Measurements from ENCODE around the gene ROBO2.

The ROBO2 gene

DNA sequence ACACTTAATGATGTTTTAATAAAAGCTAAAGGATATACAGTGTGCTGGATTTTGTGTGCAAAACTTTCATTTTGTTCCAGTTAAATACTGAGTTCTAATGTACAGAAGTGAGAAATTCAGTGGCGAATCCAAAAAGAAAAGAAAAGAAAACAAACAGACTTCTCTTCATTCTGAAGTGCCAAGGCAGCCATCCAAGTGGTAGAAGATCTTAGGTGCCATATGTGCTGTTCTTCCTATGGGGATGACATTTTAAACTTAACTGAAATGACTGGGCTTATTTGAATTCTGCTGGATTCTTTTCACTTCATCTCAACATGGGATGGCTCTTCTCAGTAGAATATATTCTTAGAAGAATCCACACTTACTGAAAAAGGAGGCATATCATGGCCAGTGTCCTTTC is 416.5 kb downstream of the ROBO2 start:
- no peak overlapping the region for H3K27ac ChIP-seq (ENCODE audit: insufficient read depth, low read depth, low read length, poor library complexity, severe bottlenecking)
- H3K27me3 ChIP-seq (ENCODE audit: control insufficient read depth, insufficient read depth, low read length, poor library complexity, severe bottlenecking), result no peaks in the 10 kb centered on the region
- H3K4me3 ChIP-seq (ENCODE audit: insufficient read depth, low read depth, low read length), result no peak overlapping the region
- peaks cover 6% of the 10 kb centered on the region for H3K4me1 ChIP-seq (ENCODE audit: control insufficient read depth, insufficient read depth, low read length)
- no peaks in the 10 kb centered on the region for H3K36me3 ChIP-seq (ENCODE audit: control insufficient read depth, insufficient read depth, low read length)
- H3K9me3 ChIP-seq (ENCODE audit: control insufficient read depth, low read length), result no peaks in the 10 kb centered on the region
- WGBS, 2 experiments, result 62 to 75% methylated on average over 1 of the region's 1 CpG

DNA sequence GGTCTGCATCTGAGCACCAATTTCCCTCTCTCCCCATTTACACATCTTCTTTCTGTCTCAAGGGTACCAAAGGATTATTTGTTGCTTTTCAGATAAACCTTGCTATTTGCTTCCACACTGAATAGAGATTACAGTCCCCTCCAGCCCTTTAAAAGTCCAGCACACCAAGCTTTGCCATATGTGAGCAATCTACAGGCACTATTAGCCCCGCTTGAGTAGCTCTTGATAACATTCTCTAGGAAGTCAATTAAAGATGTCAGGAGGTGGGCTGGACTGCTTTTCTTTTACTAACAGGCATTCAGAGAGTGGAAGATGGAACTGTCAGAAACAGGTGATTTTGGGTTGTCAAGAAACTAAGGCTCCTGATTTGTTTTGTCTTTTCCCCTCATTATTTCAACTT is 417.0 kb downstream of the ROBO2 start:
- Histone ChIP-seq H3K4me3 (ENCODE audit: insufficient read depth, low read depth, low read length) (no peak overlapping the region), H3K27ac (ENCODE audit: insufficient read depth, low read depth, low read length, poor library complexity, severe bottlenecking) (no peak overlapping the region), H3K27me3 (ENCODE audit: control insufficient read depth, insufficient read depth, low read length, poor library complexity, severe bottlenecking) (no peaks in the 10 kb centered on the region), H3K36me3 (ENCODE audit: control insufficient read depth, insufficient read depth, low read length) (no peaks in the 10 kb centered on the region), H3K4me1 (ENCODE audit: control insufficient read depth, insufficient read depth, low read length) (peaks cover 6% of the 10 kb centered on the region), H3K9me3 (ENCODE audit: control insufficient read depth, low read length) (no peaks in the 10 kb centered on the region)
- 74 to 91% methylated on average over 1 of the region's 1 CpG for WGBS, 2 experiments

DNA sequence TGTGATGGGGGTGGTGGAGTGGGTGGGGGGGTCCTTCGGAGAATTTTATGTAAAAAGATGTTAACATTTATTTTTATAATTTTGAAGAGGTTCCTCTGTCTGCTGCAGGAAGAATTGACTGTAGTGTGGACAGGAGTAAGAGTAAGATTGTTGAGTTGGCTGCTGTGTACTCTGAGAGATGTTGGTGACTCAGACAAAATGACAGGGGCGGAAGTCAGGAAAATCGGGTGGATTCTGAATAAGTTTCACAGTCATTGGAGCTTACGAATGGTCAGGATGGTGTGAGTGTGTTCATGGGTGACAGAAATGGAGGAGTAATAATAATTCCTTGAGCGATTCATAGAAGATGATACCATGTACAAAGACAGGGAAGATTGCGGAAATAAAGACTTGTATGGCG is 420.0 kb downstream of the ROBO2 start:
- Histone ChIP-seq H3K4me3 (ENCODE audit: insufficient read depth, low read depth, low read length) (no peak overlapping the region), H3K27ac (ENCODE audit: insufficient read depth, low read depth, low read length, poor library complexity, severe bottlenecking) (no peak overlapping the region), H3K36me3 (ENCODE audit: control insufficient read depth, insufficient read depth, low read length) (no peaks in the 10 kb centered on the region), H3K27me3 (ENCODE audit: control insufficient read depth, insufficient read depth, low read length, poor library complexity, severe bottlenecking) (no peaks in the 10 kb centered on the region), H3K4me1 (ENCODE audit: control insufficient read depth, insufficient read depth, low read length) (peaks cover 6% of the 10 kb centered on the region), H3K9me3 (ENCODE audit: control insufficient read depth, low read length) (no peaks in the 10 kb centered on the region)
- WGBS, 2 experiments, result 94 to 97% methylated on average over 7 of the region's 7 CpGs

DNA sequence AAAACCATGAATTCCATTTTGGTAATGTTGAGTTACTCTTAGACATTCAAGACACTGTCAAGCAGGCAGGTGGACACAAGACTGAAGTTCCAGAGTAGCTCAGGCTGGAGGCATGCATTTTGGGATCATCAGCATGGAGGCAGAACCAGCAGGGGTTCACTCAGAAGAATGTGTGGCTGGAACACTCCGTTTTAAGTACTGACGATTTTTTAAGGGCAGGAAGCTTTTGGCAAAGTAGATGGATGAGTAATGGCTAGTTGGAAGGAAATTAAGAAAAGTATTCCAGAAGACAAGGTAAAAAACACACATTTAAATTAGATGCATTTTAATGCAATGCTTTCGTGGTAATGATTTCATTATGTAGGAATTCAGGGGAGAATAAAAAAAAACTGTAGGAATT is 420.4 kb downstream of the ROBO2 start:
- H3K4me1 ChIP-seq (ENCODE audit: control insufficient read depth, insufficient read depth, low read length), result peaks cover 6% of the 10 kb centered on the region
- WGBS, 2 experiments, result 74 to 88% methylated on average over 2 of the region's 3 CpGs

DNA sequence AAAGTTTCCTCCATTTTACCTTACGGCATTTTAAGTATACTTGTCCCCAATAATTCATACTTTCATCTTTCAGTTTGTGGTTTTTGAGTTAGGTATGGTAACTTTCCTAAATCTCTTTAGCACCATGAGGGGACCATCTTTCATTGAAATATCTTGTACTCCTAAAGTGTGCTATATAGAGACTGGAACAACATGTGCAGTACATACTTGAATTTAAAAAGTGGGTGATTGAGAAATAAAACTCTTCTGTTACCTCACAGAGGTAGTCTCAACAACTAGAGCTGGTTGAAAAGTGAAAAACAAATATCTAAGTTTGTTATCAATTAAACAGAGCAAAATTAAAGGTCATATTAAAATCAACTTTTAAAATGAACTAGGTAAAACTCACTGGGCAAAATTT is 423.1 kb downstream of the ROBO2 start:
- Histone ChIP-seq H3K27me3 (ENCODE audit: control insufficient read depth, insufficient read depth, low read length, poor library complexity, severe bottlenecking) (no peaks in the 10 kb centered on the region), H3K36me3 (ENCODE audit: control insufficient read depth, insufficient read depth, low read length) (no peaks in the 10 kb centered on the region), H3K4me1 (ENCODE audit: control insufficient read depth, insufficient read depth, low read length) (no peaks in the 10 kb centered on the region), H3K4me3 (ENCODE audit: insufficient read depth, low read depth, low read length) (no peak overlapping the region), H3K9me3 (ENCODE audit: control insufficient read depth, low read length) (no peaks in the 10 kb centered on the region), H3K27ac (ENCODE audit: insufficient read depth, low read depth, low read length, poor library complexity, severe bottlenecking) (no peak overlapping the region)
- WGBS, 2 experiments, result 0% methylated on average over 1 of the region's 1 CpG; no CpG with 5 or more reads in 1 of the 2 experiments

More for the DNA sequence above, 420.4 kb downstream of the ROBO2 start:
- Histone ChIP-seq H3K4me3 (ENCODE audit: insufficient read depth, low read depth, low read length) (no peak overlapping the region), H3K36me3 (ENCODE audit: control insufficient read depth, insufficient read depth, low read length) (no peaks in the 10 kb centered on the region), H3K27me3 (ENCODE audit: control insufficient read depth, insufficient read depth, low read length, poor library complexity, severe bottlenecking) (no peaks in the 10 kb centered on the region), H3K9me3 (ENCODE audit: control insufficient read depth, low read length) (no peaks in the 10 kb centered on the region), H3K27ac (ENCODE audit: insufficient read depth, low read depth, low read length, poor library complexity, severe bottlenecking) (no peak overlapping the region)

DNA sequence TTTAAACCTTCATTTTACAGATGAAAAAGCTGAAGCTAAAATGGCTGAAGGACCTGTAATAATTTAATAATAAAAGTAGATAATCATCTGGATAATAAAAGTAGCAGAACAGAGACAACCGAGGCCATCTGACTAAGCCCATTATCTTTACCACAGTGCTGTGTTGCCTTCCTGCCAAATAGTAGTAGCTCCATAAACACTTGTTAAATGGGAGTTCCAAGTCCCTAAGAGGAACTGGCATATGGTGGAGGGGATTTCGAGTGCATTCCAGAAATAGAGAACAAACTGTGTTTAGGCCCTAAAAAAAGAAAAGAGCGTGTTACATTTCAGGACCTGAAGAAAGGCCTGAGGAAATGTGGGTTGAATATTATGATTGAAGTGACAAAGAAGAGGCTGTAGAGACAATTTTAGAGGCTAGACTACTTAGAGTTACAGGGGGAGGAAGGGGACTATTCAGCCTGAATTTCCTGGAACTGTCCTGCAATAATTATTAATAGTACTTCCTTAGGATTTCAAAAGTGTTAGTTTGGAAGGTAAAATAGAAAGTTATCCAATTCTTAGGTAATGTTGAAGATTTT is 424.3 kb downstream of the ROBO2 start:
- WGBS, 2 experiments, result 90 to 96% methylated on average over 3 of the region's 3 CpGs
- H3K27me3 ChIP-seq (ENCODE audit: control insufficient read depth, insufficient read depth, low read length, poor library complexity, severe bottlenecking), result no peaks in the 10 kb centered on the region
- no peak overlapping the region for H3K4me3 ChIP-seq (ENCODE audit: insufficient read depth, low read depth, low read length)
- no peaks in the 10 kb centered on the region for H3K4me1 ChIP-seq (ENCODE audit: control insufficient read depth, insufficient read depth, low read length)
- no peaks in the 10 kb centered on the region for H3K36me3 ChIP-seq (ENCODE audit: control insufficient read depth, insufficient read depth, low read length)
- no peak overlapping the region for H3K27ac ChIP-seq (ENCODE audit: insufficient read depth, low read depth, low read length, poor library complexity, severe bottlenecking)
- no peaks in the 10 kb centered on the region for H3K9me3 ChIP-seq (ENCODE audit: control insufficient read depth, low read length)

DNA sequence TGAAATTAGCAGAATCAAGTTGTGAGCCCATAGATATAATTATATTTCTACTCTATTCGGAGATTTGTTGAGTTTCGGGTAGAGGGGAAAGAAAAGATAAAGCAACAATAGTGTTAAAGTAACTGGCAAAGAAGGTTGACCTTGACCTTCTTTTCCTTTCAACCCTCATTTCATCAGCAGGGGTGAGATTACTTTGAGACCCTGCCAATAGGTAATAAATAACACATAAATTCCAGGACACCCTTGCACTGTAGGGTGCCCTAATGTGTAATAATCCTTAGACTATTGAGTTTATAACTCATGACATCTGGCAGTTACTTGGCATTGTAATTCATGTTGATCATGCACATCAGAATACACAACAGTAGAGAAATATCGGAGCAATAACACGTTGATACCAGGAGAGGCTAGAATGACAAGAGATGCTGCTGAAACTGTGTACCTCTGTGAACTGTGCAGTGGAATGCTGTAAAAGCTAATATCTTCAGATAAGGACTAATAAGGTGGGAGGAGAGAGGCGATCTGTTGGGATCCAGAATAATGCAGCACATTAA is 426.7 kb downstream of the ROBO2 start:
- Histone ChIP-seq H3K27me3 (ENCODE audit: control insufficient read depth, insufficient read depth, low read length, poor library complexity, severe bottlenecking) (no peaks in the 10 kb centered on the region), H3K4me3 (ENCODE audit: insufficient read depth, low read depth, low read length) (no peak overlapping the region), H3K27ac (ENCODE audit: insufficient read depth, low read depth, low read length, poor library complexity, severe bottlenecking) (no peak overlapping the region), H3K36me3 (ENCODE audit: control insufficient read depth, insufficient read depth, low read length) (no peaks in the 10 kb centered on the region), H3K9me3 (ENCODE audit: control insufficient read depth, low read length) (no peaks in the 10 kb centered on the region), H3K4me1 (ENCODE audit: control insufficient read depth, insufficient read depth, low read length) (no peaks in the 10 kb centered on the region)
- 94 to 96% methylated on average over 2 to 4 of the region's 5 CpGs for WGBS, 2 experiments

DNA sequence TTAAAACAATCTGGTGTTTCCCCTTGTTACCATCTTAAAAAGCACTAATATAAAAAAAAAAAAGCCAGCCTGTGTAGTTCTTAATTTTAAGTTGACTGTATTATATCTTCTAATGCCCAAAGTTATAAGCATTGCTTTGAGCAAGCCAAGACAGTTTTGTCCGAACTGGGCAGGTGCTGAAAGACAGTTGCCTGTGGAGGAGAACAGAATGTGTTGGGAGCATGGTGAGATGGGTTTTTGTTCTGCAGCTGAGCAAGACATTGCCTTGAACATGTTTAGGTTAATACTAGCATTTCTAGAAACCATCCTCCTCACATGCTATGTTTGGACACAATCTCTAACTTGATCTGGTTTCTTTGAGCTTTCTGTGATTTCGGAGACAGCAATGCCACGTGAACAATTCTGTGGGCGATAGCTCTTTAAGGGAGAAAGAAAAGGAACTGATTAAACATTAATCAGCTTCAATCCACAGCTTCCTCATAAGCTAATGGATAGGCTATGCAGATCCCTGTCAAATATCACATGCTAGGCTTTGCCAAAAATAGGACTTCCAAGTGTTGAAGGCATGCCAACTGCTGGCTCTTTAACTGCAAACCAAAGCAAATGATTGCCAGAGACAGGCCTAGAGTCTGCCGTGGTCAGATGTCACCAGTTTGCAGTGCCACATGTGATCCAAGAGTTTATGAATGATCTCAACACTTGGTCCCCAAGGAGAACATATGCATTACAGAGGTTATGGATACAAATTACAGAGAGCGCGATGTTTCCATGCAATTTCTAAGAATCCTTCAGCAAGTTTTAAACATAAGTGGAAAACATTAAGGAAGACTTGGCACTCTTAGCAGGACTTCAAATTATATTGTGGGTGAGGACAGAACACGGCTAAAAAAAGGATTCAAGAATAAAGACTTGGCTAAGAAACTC is 428.1 kb downstream of the ROBO2 start:
- WGBS, 2 experiments, result 91% methylated on average over 8 of the region's 8 CpGs
- Histone ChIP-seq H3K27me3 (ENCODE audit: control insufficient read depth, insufficient read depth, low read length, poor library complexity, severe bottlenecking) (no peaks in the 10 kb centered on the region), H3K4me3 (ENCODE audit: insufficient read depth, low read depth, low read length) (no peak overlapping the region), H3K4me1 (ENCODE audit: control insufficient read depth, insufficient read depth, low read length) (no peaks in the 10 kb centered on the region), H3K36me3 (ENCODE audit: control insufficient read depth, insufficient read depth, low read length) (no peaks in the 10 kb centered on the region), H3K9me3 (ENCODE audit: control insufficient read depth, low read length) (no peaks in the 10 kb centered on the region), H3K27ac (ENCODE audit: insufficient read depth, low read depth, low read length, poor library complexity, severe bottlenecking) (no peak overlapping the region)

DNA sequence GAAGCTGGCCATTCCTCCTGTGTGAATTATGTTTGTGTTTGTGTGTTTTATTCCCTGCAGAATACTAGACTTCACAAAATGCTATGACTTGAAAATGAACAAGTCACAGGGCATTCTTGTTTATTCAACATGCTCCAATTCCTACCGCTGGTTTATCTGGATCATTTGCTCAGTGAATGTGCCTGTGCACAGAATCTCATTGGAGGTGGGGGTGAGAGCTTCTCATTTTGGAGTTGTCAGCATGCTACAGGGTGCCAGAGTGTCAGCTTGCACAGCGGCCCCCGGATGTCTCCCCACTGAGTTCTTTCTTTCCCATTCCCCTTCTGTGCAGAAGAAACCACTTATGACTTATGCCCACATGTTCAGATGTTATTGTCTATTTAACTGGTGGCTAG is 428.7 kb downstream of the ROBO2 start:
- Histone ChIP-seq H3K4me3 (ENCODE audit: insufficient read depth, low read depth, low read length) (no peak overlapping the region), H3K27ac (ENCODE audit: insufficient read depth, low read depth, low read length, poor library complexity, severe bottlenecking) (no peak overlapping the region), H3K9me3 (ENCODE audit: control insufficient read depth, low read length) (no peaks in the 10 kb centered on the region), H3K27me3 (ENCODE audit: control insufficient read depth, insufficient read depth, low read length, poor library complexity, severe bottlenecking) (no peaks in the 10 kb centered on the region), H3K36me3 (ENCODE audit: control insufficient read depth, insufficient read depth, low read length) (no peaks in the 10 kb centered on the region), H3K4me1 (ENCODE audit: control insufficient read depth, insufficient read depth, low read length) (no peaks in the 10 kb centered on the region)
- 90 to 93% methylated on average over 3 of the region's 3 CpGs for WGBS, 2 experiments

DNA sequence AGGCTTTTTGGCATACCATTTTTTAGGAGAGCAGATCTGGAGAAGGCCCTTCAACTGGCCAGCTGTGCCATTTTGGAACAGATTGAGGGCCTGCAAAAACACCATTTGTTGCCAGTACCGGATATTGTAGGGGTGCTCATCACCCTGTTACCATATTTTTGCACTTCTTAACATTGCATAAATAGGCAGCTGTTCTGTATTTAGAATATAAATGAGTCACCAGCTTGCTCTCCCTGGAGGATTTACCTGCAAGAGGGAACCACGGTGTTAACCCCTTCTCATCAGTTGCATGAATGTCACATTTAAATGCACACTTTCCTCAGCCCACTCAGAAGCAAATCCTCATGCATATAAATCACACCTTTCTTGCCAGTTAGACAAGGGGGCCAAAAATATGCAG is 435.6 kb downstream of the ROBO2 start:
- H3K27me3 ChIP-seq (ENCODE audit: control insufficient read depth, insufficient read depth, low read length, poor library complexity, severe bottlenecking), result no peaks in the 10 kb centered on the region
- no peak overlapping the region for H3K27ac ChIP-seq (ENCODE audit: insufficient read depth, low read depth, low read length, poor library complexity, severe bottlenecking)
- no peaks in the 10 kb centered on the region for H3K4me1 ChIP-seq (ENCODE audit: control insufficient read depth, insufficient read depth, low read length)
- no peaks in the 10 kb centered on the region for H3K9me3 ChIP-seq (ENCODE audit: control insufficient read depth, low read length)
- H3K4me3 ChIP-seq (ENCODE audit: insufficient read depth, low read depth, low read length), result no peak overlapping the region
- H3K36me3 ChIP-seq (ENCODE audit: control insufficient read depth, insufficient read depth, low read length), result no peaks in the 10 kb centered on the region
- 30 to 42% methylated on average over 2 of the region's 2 CpGs for whole genome bisulfite sequencing, 2 experiments

All from ectodermal cell (in vitro differentiated cells).